ENCODE data around the gene SLC23A1. TPM values are rescaled to one million over a fixed set of nuclear protein-coding genes. Genes with fewer than 3 reads are reported as not detected.

SLC23A1 gene
- total and polyA plus RNA-seq, 9 of the 15 experiments (the other 6 are each of a cell fraction or from before 2014, with no cell fraction given), result 0.03 to 0.20 (median 0.05) TPM; not detected in 5

GRCh38 chr5:139419226-139420192 lies 36.4 kb upstream of the SLC23A1 start:
- no TSS peak for BruUV-seq (replicated peaks)
- H3K9ac ChIP-seq (ENCODE audit: insufficient read depth in 1 of 2, low read depth in 2 of 2, low read length in 2 of 2), result no peak overlapping the region
- CTCF ChIA-PET (ENCODE audit: low intra/inter-chr PET ratio), result no interaction called here
- TF ChIP-seq, protein P1, sequence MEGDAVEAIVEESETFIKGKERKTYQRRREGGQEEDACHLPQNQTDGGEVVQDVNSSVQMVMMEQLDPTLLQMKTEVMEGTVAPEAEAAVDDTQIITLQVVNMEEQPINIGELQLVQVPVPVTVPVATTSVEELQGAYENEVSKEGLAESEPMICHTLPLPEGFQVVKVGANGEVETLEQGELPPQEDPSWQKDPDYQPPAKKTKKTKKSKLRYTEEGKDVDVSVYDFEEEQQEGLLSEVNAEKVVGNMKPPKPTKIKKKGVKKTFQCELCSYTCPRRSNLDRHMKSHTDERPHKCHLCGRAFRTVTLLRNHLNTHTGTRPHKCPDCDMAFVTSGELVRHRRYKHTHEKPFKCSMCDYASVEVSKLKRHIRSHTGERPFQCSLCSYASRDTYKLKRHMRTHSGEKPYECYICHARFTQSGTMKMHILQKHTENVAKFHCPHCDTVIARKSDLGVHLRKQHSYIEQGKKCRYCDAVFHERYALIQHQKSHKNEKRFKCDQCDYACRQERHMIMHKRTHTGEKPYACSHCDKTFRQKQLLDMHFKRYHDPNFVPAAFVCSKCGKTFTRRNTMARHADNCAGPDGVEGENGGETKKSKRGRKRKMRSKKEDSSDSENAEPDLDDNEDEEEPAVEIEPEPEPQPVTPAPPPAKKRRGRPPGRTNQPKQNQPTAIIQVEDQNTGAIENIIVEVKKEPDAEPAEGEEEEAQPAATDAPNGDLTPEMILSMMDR (IDR thresholded peaks at IDR 0.05 in 2 of 3, conservative IDR thresholded peaks at IDR 0.05 in 1 of 3; ENCODE audit: insufficient read depth in 2 of 3, low read depth in 1 of 3, low read length in 3 of 3), result peak; percentile 19 to 49 (median 21); a peak in 3 of 6 replicates
- no peak for TF ChIP-seq KLF1 (tag; IDR thresholded peaks at IDR 0.05)
- no peak for TF ChIP-seq ZNF133 (CRISPR knock-in tag; IDR thresholded peaks at IDR 0.05)
- TF ChIP-seq SAP30 (IDR thresholded peaks at IDR 0.05; ENCODE audit: borderline replicate concordance, insufficient read depth, low read depth, low read length, poor library complexity, severe bottlenecking), result no peak
- TF ChIP-seq, protein P2, sequence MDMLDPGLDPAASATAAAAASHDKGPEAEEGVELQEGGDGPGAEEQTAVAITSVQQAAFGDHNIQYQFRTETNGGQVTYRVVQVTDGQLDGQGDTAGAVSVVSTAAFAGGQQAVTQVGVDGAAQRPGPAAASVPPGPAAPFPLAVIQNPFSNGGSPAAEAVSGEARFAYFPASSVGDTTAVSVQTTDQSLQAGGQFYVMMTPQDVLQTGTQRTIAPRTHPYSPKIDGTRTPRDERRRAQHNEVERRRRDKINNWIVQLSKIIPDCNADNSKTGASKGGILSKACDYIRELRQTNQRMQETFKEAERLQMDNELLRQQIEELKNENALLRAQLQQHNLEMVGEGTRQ (CRISPR knock-in tag; IDR thresholded peaks at IDR 0.05), result no peak
- TF ChIP-seq RAD21 (CRISPR knock-in tag; conservative IDR thresholded peaks at IDR 0.05 in 1 of 2, IDR thresholded peaks at IDR 0.05 in 1 of 2), result peak; percentile 18 to 64; a peak in 3 of 4 replicates
- TF ChIP-seq GTF3C2 (IDR thresholded peaks at IDR 0.05; ENCODE audit: borderline replicate concordance, extremely low read depth, insufficient read length), result no peak
- TF ChIP-seq NCOA1 (IDR thresholded peaks at IDR 0.05; ENCODE audit: low read depth), result no peak
- TF ChIP-seq TFE3 (CRISPR knock-in tag; IDR thresholded peaks at IDR 0.05), result no peak
- no peak for TF ChIP-seq TCF15 (CRISPR knock-in tag; IDR thresholded peaks at IDR 0.05)

More at GRCh38 chr5:139419226-139420192, 36.4 kb upstream of the SLC23A1 start:
- POLR2A ChIA-PET, result interaction anchor here (0.5 to 1.8 kb wide), 9 partner anchors 15 to 634 kb away, joined by 3 to 9 read pairs (median 3); partner anchors contain the start of gene SPATA24
- Histone ChIP-seq H2AFZ (ENCODE audit: low read depth, low read length) (no peak overlapping the region), H3K79me2 (ENCODE audit: control insufficient read depth, insufficient read depth, low read length) (no peaks in the 10 kb centered on the region), H3K27ac (ENCODE audit: extremely low read depth, low read depth, low read length) (no peak overlapping the region), H3K9me3 (replicated peaks; ENCODE audit: control insufficient read depth, insufficient read depth, low read depth, low read length) (no peaks in the 10 kb centered on the region), H3K4me1 (replicated peaks in 1 of 2; ENCODE audit: control insufficient read depth in 2 of 2, insufficient read depth in 2 of 2, low read length in 2 of 2) (peaks cover 7 to 13% of the 10 kb centered on the region in 2 experiments), H3K9me1 (ENCODE audit: control insufficient read depth, insufficient read depth, low read length) (no peaks in the 10 kb centered on the region), H4K20me1 (replicated peaks; ENCODE audit: control insufficient read depth, insufficient read depth, low read length) (no peaks in the 10 kb centered on the region), H3K4me2 (ENCODE audit: insufficient read depth, low read length) (no peak overlapping the region), H3K4me3 (no peak overlapping the region), H3K36me3 (ENCODE audit: control insufficient read depth, insufficient read depth, low read length) (no peaks in the 10 kb centered on the region), H3K27me3 (ENCODE audit: control insufficient read depth in 2 of 2, insufficient read depth in 2 of 2, low read length in 2 of 2) (no peaks in the 10 kb centered on the region)
- FAIRE-seq (no peak), ATAC-seq (peak; percentile 43; the same call in 1 of the 3 replicates), DNase-seq (ENCODE audit: extremely low read depth in 1 of 4, low spot score in 3 of 4) (no peak)
- WGBS (ENCODE audit: insufficient coverage, low coverage, missing lambda C conversion rate), result 52% methylated on average over 8 of the region's 9 CpGs
- intact Hi-C loops (cut with micrococcal nuclease) (loop anchor here (5.0 to 10.0 kb wide), 3 partner anchors 132 to 345 kb away; no protein-coding TSS in a partner anchor), in situ Hi-C loops (cut with MboI) (loop anchor here (5.0 to 10.0 kb wide), 2 partner anchors 98 to 345 kb away; no protein-coding TSS in a partner anchor)
